ENCODE data around the gene TMPRSS9. TPM values are rescaled to one million over a fixed set of nuclear protein-coding genes. Genes with fewer than 3 reads are reported as not detected.

Gene TMPRSS9
- total and polyA plus RNA-seq, 2 of the 13 experiments (the other 11 are each of a cell fraction or from before 2014, with no cell fraction given), result 2.5 to 5.2 TPM

GRCh38 chr19:2416321-2417097, 56.4 kb downstream of the TMPRSS9 start (continued):
- no peak for TF ChIP-seq TOE1 (CRISPR knock-in tag; IDR thresholded peaks at IDR 0.05)
- TF ChIP-seq NCOA2 (CRISPR knock-in tag; IDR thresholded peaks at IDR 0.05), result no peak; the same call in 1 of the 2 replicates
- TF ChIP-seq ZC3H4 (CRISPR knock-in tag; IDR thresholded peaks at IDR 0.05; ENCODE audit: borderline replicate concordance), result no peak
- TF ChIP-seq ZBTB8A (CRISPR knock-in tag; IDR thresholded peaks at IDR 0.05; ENCODE audit: borderline replicate concordance, low read depth), result no peak
- TF ChIP-seq ZNF121 (CRISPR knock-in tag; IDR thresholded peaks at IDR 0.05), result no peak; the same call in 1 of the 2 replicates
- no peak for TF ChIP-seq HNRNPK (IDR thresholded peaks at IDR 0.05; ENCODE audit: low read depth, low read length, poor library complexity, severe bottlenecking)
- TF ChIP-seq ZNF326 (CRISPR knock-in tag; IDR thresholded peaks at IDR 0.05; ENCODE audit: borderline replicate concordance), result peak; percentile 80; the same call in 1 of the 2 replicates
- no peak for TF ChIP-seq SMARCC2 (IDR thresholded peaks at IDR 0.05)
- TF ChIP-seq FOXM1 (CRISPR knock-in tag; IDR thresholded peaks at IDR 0.05), result no peak
- TF ChIP-seq ZNF781 (CRISPR knock-in tag; IDR thresholded peaks at IDR 0.05; ENCODE audit: borderline replicate concordance, not compliant biosample characterization), result peak; percentile 60
- TF ChIP-seq HNRNPLL (IDR thresholded peaks at IDR 0.05; ENCODE audit: low read depth, low read length, poor library complexity, severe bottlenecking), result peak; percentile 22
- no peak for TF ChIP-seq ZNF510 (CRISPR knock-in tag; IDR thresholded peaks at IDR 0.05; ENCODE audit: low read depth)
- no peak; the same call in 1 of the 2 replicates for TF ChIP-seq ZNF512B (CRISPR knock-in tag; IDR thresholded peaks at IDR 0.05; ENCODE audit: borderline replicate concordance)
- TF ChIP-seq, protein P1, sequence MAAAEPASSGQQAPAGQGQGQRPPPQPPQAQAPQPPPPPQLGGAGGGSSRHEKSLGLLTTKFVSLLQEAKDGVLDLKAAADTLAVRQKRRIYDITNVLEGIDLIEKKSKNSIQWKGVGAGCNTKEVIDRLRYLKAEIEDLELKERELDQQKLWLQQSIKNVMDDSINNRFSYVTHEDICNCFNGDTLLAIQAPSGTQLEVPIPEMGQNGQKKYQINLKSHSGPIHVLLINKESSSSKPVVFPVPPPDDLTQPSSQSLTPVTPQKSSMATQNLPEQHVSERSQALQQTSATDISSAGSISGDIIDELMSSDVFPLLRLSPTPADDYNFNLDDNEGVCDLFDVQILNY (CRISPR knock-in tag; conservative IDR thresholded peaks at IDR 0.05), result 0 out of 2 replicates have a peak, but pooled peaks have one; percentile 49
- TF ChIP-seq, protein P2, sequence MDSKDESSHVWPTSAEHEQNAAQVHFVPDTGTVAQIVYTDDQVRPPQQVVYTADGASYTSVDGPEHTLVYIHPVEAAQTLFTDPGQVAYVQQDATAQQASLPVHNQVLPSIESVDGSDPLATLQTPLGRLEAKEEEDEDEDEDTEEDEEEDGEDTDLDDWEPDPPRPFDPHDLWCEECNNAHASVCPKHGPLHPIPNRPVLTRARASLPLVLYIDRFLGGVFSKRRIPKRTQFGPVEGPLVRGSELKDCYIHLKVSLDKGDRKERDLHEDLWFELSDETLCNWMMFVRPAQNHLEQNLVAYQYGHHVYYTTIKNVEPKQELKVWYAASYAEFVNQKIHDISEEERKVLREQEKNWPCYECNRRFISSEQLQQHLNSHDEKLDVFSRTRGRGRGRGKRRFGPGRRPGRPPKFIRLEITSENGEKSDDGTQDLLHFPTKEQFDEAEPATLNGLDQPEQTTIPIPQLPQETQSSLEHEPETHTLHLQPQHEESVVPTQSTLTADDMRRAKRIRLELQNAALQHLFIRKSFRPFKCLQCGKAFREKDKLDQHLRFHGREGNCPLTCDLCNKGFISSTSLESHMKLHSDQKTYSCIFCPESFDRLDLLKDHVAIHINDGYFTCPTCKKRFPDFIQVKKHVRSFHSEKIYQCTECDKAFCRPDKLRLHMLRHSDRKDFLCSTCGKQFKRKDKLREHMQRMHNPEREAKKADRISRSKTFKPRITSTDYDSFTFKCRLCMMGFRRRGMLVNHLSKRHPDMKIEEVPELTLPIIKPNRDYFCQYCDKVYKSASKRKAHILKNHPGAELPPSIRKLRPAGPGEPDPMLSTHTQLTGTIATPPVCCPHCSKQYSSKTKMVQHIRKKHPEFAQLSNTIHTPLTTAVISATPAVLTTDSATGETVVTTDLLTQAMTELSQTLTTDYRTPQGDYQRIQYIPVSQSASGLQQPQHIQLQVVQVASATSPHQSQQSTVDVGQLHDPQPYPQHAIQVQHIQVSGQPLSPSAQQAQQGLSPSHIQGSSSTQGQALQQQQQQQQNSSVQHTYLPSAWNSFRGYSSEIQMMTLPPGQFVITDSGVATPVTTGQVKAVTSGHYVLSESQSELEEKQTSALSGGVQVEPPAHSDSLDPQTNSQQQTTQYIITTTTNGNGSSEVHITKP (CRISPR knock-in tag; IDR thresholded peaks at IDR 0.05; ENCODE audit: low read depth), result no peak
- TF ChIP-seq, protein P3, sequence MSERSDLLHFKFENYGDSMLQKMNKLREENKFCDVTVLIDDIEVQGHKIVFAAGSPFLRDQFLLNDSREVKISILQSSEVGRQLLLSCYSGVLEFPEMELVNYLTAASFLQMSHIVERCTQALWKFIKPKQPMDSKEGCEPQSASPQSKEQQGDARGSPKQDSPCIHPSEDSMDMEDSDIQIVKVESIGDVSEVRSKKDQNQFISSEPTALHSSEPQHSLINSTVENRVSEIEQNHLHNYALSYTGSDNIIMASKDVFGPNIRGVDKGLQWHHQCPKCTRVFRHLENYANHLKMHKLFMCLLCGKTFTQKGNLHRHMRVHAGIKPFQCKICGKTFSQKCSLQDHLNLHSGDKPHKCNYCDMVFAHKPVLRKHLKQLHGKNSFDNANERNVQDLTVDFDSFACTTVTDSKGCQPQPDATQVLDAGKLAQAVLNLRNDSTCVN (CRISPR knock-in tag; IDR thresholded peaks at IDR 0.05; ENCODE audit: borderline replicate concordance), result peak; percentile 94
- no peak for TF ChIP-seq JARID2 (CRISPR knock-in tag; IDR thresholded peaks at IDR 0.05; ENCODE audit: insufficient replicate concordance)
- TF ChIP-seq KLF13 (CRISPR knock-in tag; IDR thresholded peaks at IDR 0.05), result no peak
- no peak for TF ChIP-seq EZH2 (conservative IDR thresholded peaks at IDR 0.05; ENCODE audit: low read depth, low read length)
- no peak for TF ChIP-seq REXO4 (CRISPR knock-in tag; IDR thresholded peaks at IDR 0.05; ENCODE audit: borderline replicate concordance)
